NCI-H460 (cell line): ENCODE results near the gene KRT78. TPM values are rescaled to one million over a fixed set of nuclear protein-coding genes. Genes with fewer than 3 reads are reported as not detected.
A peak's percentile ranks its signal among the peaks of the same experiment; 100 is the strongest.
"Not testable (repeated sequence)": the region's sequence is repeated elsewhere in the genome, so short reads cannot be mapped to it uniquely, and the experiment has no call there.

ENCODE experiments used
- DNase-seq: peaks from one replicate; pipeline ENCODE4 v3.0.0-alpha.2; 2016; ENCODE audit warnings: low read depth; ENCODE audit errors: extremely low read depth
- total RNA-seq: library from RNA; depleted of rRNA; stranded (reverse); fragments of >200 nt; shearing (Covaris generic); gene quantifications from 2 replicates; pipeline ENCODE4 v1.2.3, GENCODE V29; 2014

KRT78 gene
- total RNA-seq, 1 experiment from 2014 or later: not detected

GRCh38 chr12:52872644-52873389 is 24.0 kb upstream of the KRT78 start:
- no peak for DNase-seq

- DNase-seq: peak; percentile 70
These were observed 22.7 kb upstream of the KRT78 start for GRCh38 chr12:52871291-52872039.

GRCh38 chr12:52870361-52871290 is 21.8 kb upstream of the KRT78 start:
- DNase-seq: peak; percentile 76

GRCh38 chr12:52867642-52868041 is 18.8 kb upstream of the KRT78 start:
- DNase-seq: no peak

GRCh38 chr12:52867152-52867551 is 18.4 kb upstream of the KRT78 start:
- DNase-seq: no peak

- DNase-seq: peak; percentile 78
These were observed 16.5 kb upstream of the KRT78 start for GRCh38 chr12:52865090-52865944.

GRCh38 chr12:52862023-52862422 is 13.2 kb upstream of the KRT78 start:
- DNase-seq: no peak

GRCh38 chr12:52861511-52861910 is 12.7 kb upstream of the KRT78 start:
- DNase-seq: no peak

- DNase-seq: no peak
These were observed 11.5 kb upstream of the KRT78 start for GRCh38 chr12:52860102-52860823.

GRCh38 chr12:52857500-52857899 is 8.7 kb upstream of the KRT78 start:
- DNase-seq: no peak

GRCh38 chr12:52856787-52857186 is 8.0 kb upstream of the KRT78 start:
- no peak for DNase-seq

GRCh38 chr12:52856077-52856476 is 7.3 kb upstream of the KRT78 start:
- DNase-seq: not testable (repeated sequence)

GRCh38 chr12:52851787-52852186 is 3.0 kb upstream of the KRT78 start:
- DNase-seq: no peak

- DNase-seq: no peak
These were observed 1.9 kb upstream of the KRT78 start for GRCh38 chr12:52850681-52851080.

- no peak for DNase-seq
These were observed 717 bp upstream of the KRT78 start for GRCh38 chr12:52849511-52849910.

GRCh38 chr12:52847335-52848102 is 1.3 kb downstream of the KRT78 start:
- DNase-seq: no peak

GRCh38 chr12:52846356-52846970 is 2.3 kb downstream of the KRT78 start:
- DNase-seq: no peak

GRCh38 chr12:52845946-52846345 is 2.8 kb downstream of the KRT78 start:
- no peak for DNase-seq
